ENCODE measurements around the gene NHS. TPM values are rescaled to one million over a fixed set of nuclear protein-coding genes. Genes with fewer than 3 reads are reported as not detected.
"Not testable (repeated sequence)": the region's sequence is repeated elsewhere in the genome, so short reads cannot be mapped to it uniquely, and the experiment has no call there.

NHS gene
- total RNA-seq, 1 donor from 2014 or later, result 8.3 TPM

- H3K36me3 Mint-ChIP-seq (ENCODE audit: low read depth); DNase-seq (ENCODE audit: low spot score); H3K4me1 Mint-ChIP-seq (ENCODE audit: low read depth); H3K9me3 Mint-ChIP-seq; H3K4me3 Mint-ChIP-seq (ENCODE audit: low read depth); H3K27ac Mint-ChIP-seq; H3K27me3 Mint-ChIP-seq (ENCODE audit: low read depth); intact Hi-C loops (cut with micrococcal nuclease): not testable (repeated sequence)
Observed at GRCh38 chrX:17568804-17569203, 193.8 kb downstream of the NHS start.

GRCh38 chrX:17579026-17579425 is 204.0 kb downstream of the NHS start:
- no peaks in the 10 kb centered on the region for H3K36me3 Mint-ChIP-seq (ENCODE audit: low read depth)
- no peaks in the 10 kb centered on the region for H3K9me3 Mint-ChIP-seq
- no peak overlapping the region for H3K27ac Mint-ChIP-seq
- intact Hi-C loops (cut with micrococcal nuclease), result no loop called here
- H3K4me1 Mint-ChIP-seq (ENCODE audit: low read depth), result no peaks in the 10 kb centered on the region
- no peak for DNase-seq (ENCODE audit: low spot score)
- no peak overlapping the region for H3K4me3 Mint-ChIP-seq (ENCODE audit: low read depth)
- H3K27me3 Mint-ChIP-seq (ENCODE audit: low read depth), result peaks cover 7% of the 10 kb centered on the region

- Mint-ChIP-seq H3K36me3 (ENCODE audit: low read depth) (no peaks in the 10 kb centered on the region), H3K4me3 (ENCODE audit: low read depth) (no peak overlapping the region), H3K4me1 (ENCODE audit: low read depth) (no peaks in the 10 kb centered on the region), H3K27ac (no peak overlapping the region), H3K27me3 (ENCODE audit: low read depth) (peaks cover 7% of the 10 kb centered on the region), H3K9me3 (no peaks in the 10 kb centered on the region)
- DNase-seq (ENCODE audit: low spot score), result no peak
- intact Hi-C loops (cut with micrococcal nuclease), result no loop called here
Observed at GRCh38 chrX:17580539-17581152, 205.6 kb downstream of the NHS start.

GRCh38 chrX:17581641-17582040 is 206.6 kb downstream of the NHS start:
- Mint-ChIP-seq H3K36me3 (ENCODE audit: low read depth) (no peaks in the 10 kb centered on the region), H3K4me3 (ENCODE audit: low read depth) (no peak overlapping the region), H3K9me3 (no peaks in the 10 kb centered on the region), H3K27me3 (ENCODE audit: low read depth) (peaks cover 7% of the 10 kb centered on the region), H3K27ac (no peak overlapping the region), H3K4me1 (ENCODE audit: low read depth) (no peaks in the 10 kb centered on the region)
- intact Hi-C loops (cut with micrococcal nuclease), result no loop called here
- DNase-seq (ENCODE audit: low spot score), result no peak

- intact Hi-C loops (cut with micrococcal nuclease), result no loop called here
- Mint-ChIP-seq H3K4me1 (ENCODE audit: low read depth) (no peaks in the 10 kb centered on the region), H3K36me3 (ENCODE audit: low read depth) (no peaks in the 10 kb centered on the region), H3K4me3 (ENCODE audit: low read depth) (no peak overlapping the region), H3K27me3 (ENCODE audit: low read depth) (peaks cover 2% of the 10 kb centered on the region), H3K9me3 (no peaks in the 10 kb centered on the region), H3K27ac (no peak overlapping the region)
- no peak for DNase-seq (ENCODE audit: low spot score)
Observed at GRCh38 chrX:17584248-17584681, 209.3 kb downstream of the NHS start.

- no peaks in the 10 kb centered on the region for H3K27me3 Mint-ChIP-seq (ENCODE audit: low read depth)
- no peaks in the 10 kb centered on the region for H3K9me3 Mint-ChIP-seq
- H3K27ac Mint-ChIP-seq, result no peak overlapping the region
- intact Hi-C loops (cut with micrococcal nuclease), result no loop called here
- no peak for DNase-seq (ENCODE audit: low spot score)
- H3K4me1 Mint-ChIP-seq (ENCODE audit: low read depth), result no peaks in the 10 kb centered on the region
- no peak overlapping the region for H3K4me3 Mint-ChIP-seq (ENCODE audit: low read depth)
- no peaks in the 10 kb centered on the region for H3K36me3 Mint-ChIP-seq (ENCODE audit: low read depth)
Observed at GRCh38 chrX:17585006-17585405, 210.0 kb downstream of the NHS start.

- Mint-ChIP-seq H3K4me1 (ENCODE audit: low read depth) (peaks cover 11% of the 10 kb centered on the region), H3K27ac (no peak overlapping the region), H3K36me3 (ENCODE audit: low read depth) (no peaks in the 10 kb centered on the region), H3K9me3 (no peaks in the 10 kb centered on the region), H3K27me3 (ENCODE audit: low read depth) (peaks cover 2% of the 10 kb centered on the region), H3K4me3 (ENCODE audit: low read depth) (no peak overlapping the region)
- DNase-seq (ENCODE audit: low spot score), result no peak
- intact Hi-C loops (cut with micrococcal nuclease), result no loop called here
Observed at GRCh38 chrX:17587366-17587765, 212.4 kb downstream of the NHS start.

- Mint-ChIP-seq H3K4me1 (ENCODE audit: low read depth) (peaks cover 11% of the 10 kb centered on the region), H3K36me3 (ENCODE audit: low read depth) (no peaks in the 10 kb centered on the region), H3K4me3 (ENCODE audit: low read depth) (no peak overlapping the region), H3K9me3 (no peaks in the 10 kb centered on the region), H3K27me3 (ENCODE audit: low read depth) (peaks cover 2% of the 10 kb centered on the region), H3K27ac (no peak overlapping the region)
- intact Hi-C loops (cut with micrococcal nuclease), result no loop called here
- no peak for DNase-seq (ENCODE audit: low spot score)
Observed at GRCh38 chrX:17588303-17588702, 213.3 kb downstream of the NHS start.

- no peak overlapping the region for H3K27ac Mint-ChIP-seq
- no peak for DNase-seq (ENCODE audit: low spot score)
- H3K27me3 Mint-ChIP-seq (ENCODE audit: low read depth), result peaks cover 2% of the 10 kb centered on the region
- H3K9me3 Mint-ChIP-seq, result no peaks in the 10 kb centered on the region
- H3K4me3 Mint-ChIP-seq (ENCODE audit: low read depth), result no peak overlapping the region
- H3K4me1 Mint-ChIP-seq (ENCODE audit: low read depth), result peaks cover 11% of the 10 kb centered on the region
- intact Hi-C loops (cut with micrococcal nuclease), result loop anchor here (1.0 to 10.0 kb wide), 4 partner anchors 56 to 349 kb away; no protein-coding TSS in a partner anchor
- no peaks in the 10 kb centered on the region for H3K36me3 Mint-ChIP-seq (ENCODE audit: low read depth)
Observed at GRCh38 chrX:17590892-17591740, 216.1 kb downstream of the NHS start.

GRCh38 chrX:17591741-17592110 is 216.7 kb downstream of the NHS start:
- no peaks in the 10 kb centered on the region for H3K9me3 Mint-ChIP-seq
- H3K4me3 Mint-ChIP-seq (ENCODE audit: low read depth), result no peak overlapping the region
- intact Hi-C loops (cut with micrococcal nuclease), result loop anchor here (1.0 to 10.0 kb wide), 4 partner anchors 56 to 349 kb away; no protein-coding TSS in a partner anchor
- H3K4me1 Mint-ChIP-seq (ENCODE audit: low read depth), result peaks cover 11% of the 10 kb centered on the region
- no peak overlapping the region for H3K27ac Mint-ChIP-seq
- H3K36me3 Mint-ChIP-seq (ENCODE audit: low read depth), result no peaks in the 10 kb centered on the region
- no peak for DNase-seq (ENCODE audit: low spot score)
- H3K27me3 Mint-ChIP-seq (ENCODE audit: low read depth), result peaks cover 2% of the 10 kb centered on the region

- Mint-ChIP-seq H3K27ac (no peak overlapping the region), H3K4me3 (ENCODE audit: low read depth) (no peak overlapping the region), H3K9me3 (no peaks in the 10 kb centered on the region), H3K27me3 (ENCODE audit: low read depth) (peaks cover 2% of the 10 kb centered on the region), H3K36me3 (ENCODE audit: low read depth) (no peaks in the 10 kb centered on the region), H3K4me1 (ENCODE audit: low read depth) (peaks cover 11% of the 10 kb centered on the region)
- no peak for DNase-seq (ENCODE audit: low spot score)
- intact Hi-C loops (cut with micrococcal nuclease), result loop anchor here (5.0 to 10.0 kb wide), 2 partner anchors 63 to 350 kb away; no protein-coding TSS in a partner anchor
Observed at GRCh38 chrX:17592117-17592516, 217.1 kb downstream of the NHS start.

- Mint-ChIP-seq H3K4me1 (ENCODE audit: low read depth) (peaks cover 11% of the 10 kb centered on the region), H3K4me3 (ENCODE audit: low read depth) (no peak overlapping the region), H3K27me3 (ENCODE audit: low read depth) (peaks cover 2% of the 10 kb centered on the region), H3K27ac (no peak overlapping the region), H3K36me3 (ENCODE audit: low read depth) (no peaks in the 10 kb centered on the region), H3K9me3 (no peaks in the 10 kb centered on the region)
- DNase-seq (ENCODE audit: low spot score), result no peak
- intact Hi-C loops (cut with micrococcal nuclease), result loop anchor here (5.0 to 10.0 kb wide), 2 partner anchors 60 to 352 kb away; no protein-coding TSS in a partner anchor
Observed at GRCh38 chrX:17594693-17595092, 219.7 kb downstream of the NHS start.

- peaks cover 6% of the 10 kb centered on the region for H3K27me3 Mint-ChIP-seq (ENCODE audit: low read depth)
- DNase-seq (ENCODE audit: low spot score), result no peak
- intact Hi-C loops (cut with micrococcal nuclease), result loop anchor here (10.0 kb wide), 1 partner anchor 59 kb away; no protein-coding TSS in a partner anchor
- H3K27ac Mint-ChIP-seq, result no peak overlapping the region
- H3K4me3 Mint-ChIP-seq (ENCODE audit: low read depth), result no peak overlapping the region
- H3K36me3 Mint-ChIP-seq (ENCODE audit: low read depth), result no peaks in the 10 kb centered on the region
- no peaks in the 10 kb centered on the region for H3K9me3 Mint-ChIP-seq
- peaks cover 11% of the 10 kb centered on the region for H3K4me1 Mint-ChIP-seq (ENCODE audit: low read depth)
Observed at GRCh38 chrX:17595456-17596035, 220.5 kb downstream of the NHS start.

Measured in activated T-helper 2 cell treated with anti-CD3 and anti-CD28 coated beads, Interferon-gamma antibody, Interleukin-2, Interleukin-4, amounts not matched to agents 10 μg/mL and 5 μg/mL and 100 μg/mL, durations not matched to agents 14 hours and 24 hours and 36 hours (primary cell).